Femur (tissue), 1 donor: ENCODE measurements around the gene FLYWCH2.

Source experiments
- DNase-seq: peaks from one replicate; pipeline ENCODE4 v3.0.0-alpha.2; 2017

FLYWCH2 gene

GRCh38 chr16:2884041-2884451 lies 1.0 kb downstream of the FLYWCH2 start:
- DNase-seq, result no peak

- DNase-seq, result no peak
Observed at GRCh38 chr16:2894231-2894630, 11.2 kb downstream of the FLYWCH2 start.

GRCh38 chr16:2895813-2896212 lies 12.8 kb downstream of the FLYWCH2 start:
- no peak for DNase-seq

- no peak for DNase-seq
Observed at GRCh38 chr16:2896480-2897010, 13.5 kb downstream of the FLYWCH2 start.

- no peak for DNase-seq
Observed at GRCh38 chr16:2897110-2897509, 14.1 kb downstream of the FLYWCH2 start.

- DNase-seq, result no peak
Observed at GRCh38 chr16:2898831-2899563, 16.0 kb downstream of the FLYWCH2 start.

- DNase-seq, result no peak
Observed at GRCh38 chr16:2899564-2900072, 16.6 kb downstream of the FLYWCH2 start.

- no peak for DNase-seq
Observed at GRCh38 chr16:2900526-2901075, 17.6 kb downstream of the FLYWCH2 start.

GRCh38 chr16:2902337-2903130 lies 19.5 kb downstream of the FLYWCH2 start:
- no peak for DNase-seq

- DNase-seq, result peak; percentile 93
Observed at GRCh38 chr16:2904100-2904921, 21.3 kb downstream of the FLYWCH2 start.

- no peak for DNase-seq
Observed at GRCh38 chr16:2904922-2905240, 21.9 kb downstream of the FLYWCH2 start.

- peak; percentile 98 for DNase-seq
Observed at GRCh38 chr16:2905241-2905987, 22.4 kb downstream of the FLYWCH2 start.

GRCh38 chr16:2905988-2906387 lies 23.0 kb downstream of the FLYWCH2 start:
- no peak for DNase-seq

GRCh38 chr16:2907084-2907753 lies 24.2 kb downstream of the FLYWCH2 start:
- peak; percentile 65 for DNase-seq

- no peak for DNase-seq
Observed at GRCh38 chr16:2910441-2910969, 27.5 kb downstream of the FLYWCH2 start.

- DNase-seq, result peak; percentile 98
Observed at GRCh38 chr16:2911638-2912329, 28.8 kb downstream of the FLYWCH2 start, which contains the start of gene FLYWCH1. Gene FLYWCH1 (plus strand): TSS chr16:2911931. CDS start chr16:2929686, 17,755 bp downstream.

GRCh38 chr16:2912330-2913199 lies 29.6 kb downstream of the FLYWCH2 start:
- DNase-seq, result peak; percentile 64

- no peak for DNase-seq
Observed at GRCh38 chr16:2913603-2914002, 30.6 kb downstream of the FLYWCH2 start.

GRCh38 chr16:2914233-2914632 lies 31.2 kb downstream of the FLYWCH2 start:
- no peak for DNase-seq
